ENCODE results near the gene PAQR6. TPM values are rescaled to one million over a fixed set of nuclear protein-coding genes. Genes with fewer than 3 reads are reported as not detected.
A peak's percentile ranks its signal among the peaks of the same experiment; 100 is the strongest.

PAQR6 gene
- total RNA-seq, 1 donor from 2014 or later: 5.0 TPM

DNA sequence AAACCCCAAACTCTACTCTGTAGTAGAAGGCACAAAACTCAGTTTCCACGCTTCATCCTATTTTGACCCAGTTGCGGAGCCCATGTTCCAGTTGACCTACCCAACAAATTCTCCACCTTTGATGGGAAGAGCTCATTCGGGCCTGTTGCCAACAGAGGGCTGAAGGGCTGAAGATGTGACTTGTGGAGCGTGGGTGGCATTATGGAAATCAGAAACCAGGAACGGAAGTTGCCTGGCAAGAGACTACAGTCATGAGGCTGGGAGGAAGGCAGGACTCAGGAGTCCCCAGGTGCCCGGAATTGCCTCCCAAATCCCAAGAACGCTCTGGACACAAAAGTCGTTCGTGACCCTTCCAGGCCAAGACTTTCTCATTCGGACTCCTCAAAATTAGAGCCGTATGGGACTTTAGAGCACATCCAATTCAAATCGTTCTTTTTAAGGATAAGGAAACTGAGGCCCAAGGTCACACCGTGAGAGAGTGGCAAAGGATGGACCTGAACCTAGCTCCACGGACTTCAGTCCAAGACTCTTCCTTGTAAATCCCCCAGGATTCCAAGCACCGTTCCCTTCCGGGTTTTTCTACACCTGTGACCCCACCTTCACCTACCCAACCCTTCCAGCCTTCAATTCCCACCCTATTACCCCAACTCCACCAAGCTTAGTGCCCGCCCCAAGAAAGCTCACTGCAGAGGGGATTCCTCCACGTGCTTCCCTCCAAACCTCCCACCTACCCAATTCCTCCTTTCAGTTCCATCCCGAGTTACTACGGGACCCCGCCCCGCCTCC lies 34.0 kb upstream of the PAQR6 start:
- Mint-ChIP-seq H3K27me3 (ENCODE audit: insufficient read depth) (peaks cover 1% of the 10 kb centered on the region), H3K36me3 (ENCODE audit: low read depth) (peaks cover 24% of the 10 kb centered on the region), H3K9me3 (no peaks in the 10 kb centered on the region), H3K4me1 (ENCODE audit: low read depth) (peaks cover 44% of the 10 kb centered on the region), H3K4me3 (peak overlapping the region; percentile 91), H3K27ac (peak overlapping the region; percentile 93)
- intact Hi-C loops (cut with micrococcal nuclease): loop anchor here (1.0 to 5.0 kb wide), 14 partner anchors 13 to 1145 kb away; partner anchors contain the start of genes CCT3, GLMP, IQGAP3 and KHDC4
- DNase-seq (ENCODE audit: low spot score): no peak

DNA sequence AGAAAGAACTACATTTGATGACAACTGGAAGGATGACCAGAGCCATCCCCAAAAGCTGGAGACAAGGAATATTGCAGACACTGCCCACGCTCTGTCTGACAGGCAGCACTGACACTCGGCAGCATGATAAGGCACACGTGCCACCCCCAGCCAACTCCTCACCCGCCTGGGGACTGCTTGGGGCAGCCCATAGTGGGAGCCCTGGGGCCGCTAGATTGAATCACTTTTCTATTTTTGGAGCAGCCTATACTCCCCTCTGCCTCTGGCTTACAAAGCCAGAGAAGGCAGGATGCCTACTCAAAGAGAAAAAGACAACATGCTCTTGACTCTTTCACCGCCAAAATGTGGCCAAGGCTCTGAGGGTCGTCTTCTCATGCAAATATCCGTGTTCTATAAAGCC lies 33.4 kb upstream of the PAQR6 start:
- intact Hi-C loops (cut with micrococcal nuclease): loop anchor here (5.0 kb wide), 3 partner anchors 166 to 1144 kb away; partner anchors contain the start of genes IQGAP3 and SLC50A1
- Mint-ChIP-seq H3K4me1 (ENCODE audit: low read depth) (peaks cover 44% of the 10 kb centered on the region), H3K27ac (peak overlapping the region; percentile 93), H3K4me3 (peak overlapping the region; percentile 91), H3K9me3 (no peaks in the 10 kb centered on the region), H3K27me3 (ENCODE audit: insufficient read depth) (peaks cover 1% of the 10 kb centered on the region), H3K36me3 (ENCODE audit: low read depth) (peaks cover 26% of the 10 kb centered on the region)
- no peak for DNase-seq (ENCODE audit: low spot score)

DNA sequence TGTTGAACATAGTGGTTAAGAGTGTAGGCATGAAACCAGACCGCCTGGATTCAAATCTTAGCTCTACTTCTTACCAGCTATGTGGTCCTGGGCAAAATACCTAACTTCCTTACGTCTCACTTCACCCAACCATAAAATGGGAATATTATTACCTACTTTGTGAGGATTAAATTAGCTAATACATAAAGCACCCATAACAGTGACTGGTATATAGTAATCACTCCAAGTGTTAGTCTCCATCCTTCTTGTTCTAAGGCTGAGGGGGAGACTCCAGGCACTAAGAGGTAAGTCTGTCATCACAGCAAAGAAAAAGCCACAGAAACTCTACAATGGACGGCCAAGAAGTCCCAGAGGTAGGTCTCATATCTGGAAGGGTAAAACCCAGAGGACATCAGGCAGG lies 32.0 kb upstream of the PAQR6 start:
- H3K27ac Mint-ChIP-seq: peak overlapping the region; percentile 50
- H3K36me3 Mint-ChIP-seq (ENCODE audit: low read depth): peaks cover 29% of the 10 kb centered on the region
- H3K4me3 Mint-ChIP-seq: peak overlapping the region; percentile 17
- H3K9me3 Mint-ChIP-seq: no peaks in the 10 kb centered on the region
- peaks cover 42% of the 10 kb centered on the region for H3K4me1 Mint-ChIP-seq (ENCODE audit: low read depth)
- H3K27me3 Mint-ChIP-seq (ENCODE audit: insufficient read depth): peaks cover 1% of the 10 kb centered on the region
- DNase-seq (ENCODE audit: low spot score): no peak
- intact Hi-C loops (cut with micrococcal nuclease): loop anchor here (5.0 kb wide), 3 partner anchors 167 to 1143 kb away; partner anchors contain the start of genes IQGAP3 and SLC50A1

DNA sequence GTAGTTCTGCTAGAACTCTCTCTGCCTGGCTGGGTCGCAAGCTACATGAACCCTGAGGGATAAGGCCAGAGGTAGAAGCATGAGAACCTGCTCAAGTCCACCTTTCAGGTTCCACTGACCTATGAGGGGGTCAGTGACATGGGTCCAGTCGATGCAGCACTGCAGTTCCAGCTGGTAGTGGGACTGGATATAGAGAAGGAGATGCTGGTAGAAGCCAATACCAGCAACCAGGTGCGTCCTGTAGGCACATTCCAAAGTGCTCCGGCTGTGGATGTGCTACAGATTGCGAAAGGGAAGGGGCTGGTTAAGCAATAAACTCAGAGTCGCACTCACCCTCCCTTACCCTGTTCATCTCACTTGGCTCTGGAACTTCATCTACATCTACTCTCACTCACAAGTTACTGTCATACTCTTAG lies 29.1 kb upstream of the PAQR6 start:
- no peak overlapping the region for H3K27ac Mint-ChIP-seq
- peaks cover 21% of the 10 kb centered on the region for H3K4me1 Mint-ChIP-seq (ENCODE audit: low read depth)
- H3K9me3 Mint-ChIP-seq: no peaks in the 10 kb centered on the region
- no peak for DNase-seq (ENCODE audit: low spot score)
- H3K36me3 Mint-ChIP-seq (ENCODE audit: low read depth): peaks cover 50% of the 10 kb centered on the region
- no peak overlapping the region for H3K4me3 Mint-ChIP-seq
- intact Hi-C loops (cut with micrococcal nuclease): no loop called here
- H3K27me3 Mint-ChIP-seq (ENCODE audit: insufficient read depth): peaks cover 1% of the 10 kb centered on the region

DNA sequence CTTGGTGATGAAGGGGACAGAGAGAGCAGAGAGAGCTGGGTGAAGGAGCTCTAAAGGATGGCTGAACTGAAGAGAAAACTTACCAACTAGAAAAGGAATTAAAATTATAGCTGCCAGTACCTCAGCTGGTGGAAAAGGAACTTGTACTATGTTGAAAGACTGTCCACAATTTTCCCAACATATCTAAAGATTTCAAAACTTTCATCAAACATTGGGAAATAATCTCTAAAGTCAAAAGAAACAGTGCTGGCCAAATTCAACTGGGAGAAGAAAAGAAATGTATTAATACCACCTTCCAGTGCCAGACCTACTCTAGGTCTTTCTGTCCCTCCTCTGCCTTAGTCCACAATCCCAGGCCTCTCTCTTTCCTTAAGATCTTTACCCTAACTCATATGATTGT lies 28.7 kb upstream of the PAQR6 start:
- peaks cover 18% of the 10 kb centered on the region for H3K4me1 Mint-ChIP-seq (ENCODE audit: low read depth)
- no peak for DNase-seq (ENCODE audit: low spot score)
- peaks cover 53% of the 10 kb centered on the region for H3K36me3 Mint-ChIP-seq (ENCODE audit: low read depth)
- no peaks in the 10 kb centered on the region for H3K9me3 Mint-ChIP-seq
- H3K27me3 Mint-ChIP-seq (ENCODE audit: insufficient read depth): peaks cover 1% of the 10 kb centered on the region
- intact Hi-C loops (cut with micrococcal nuclease): no loop called here
- no peak overlapping the region for H3K4me3 Mint-ChIP-seq
- no peak overlapping the region for H3K27ac Mint-ChIP-seq

DNA sequence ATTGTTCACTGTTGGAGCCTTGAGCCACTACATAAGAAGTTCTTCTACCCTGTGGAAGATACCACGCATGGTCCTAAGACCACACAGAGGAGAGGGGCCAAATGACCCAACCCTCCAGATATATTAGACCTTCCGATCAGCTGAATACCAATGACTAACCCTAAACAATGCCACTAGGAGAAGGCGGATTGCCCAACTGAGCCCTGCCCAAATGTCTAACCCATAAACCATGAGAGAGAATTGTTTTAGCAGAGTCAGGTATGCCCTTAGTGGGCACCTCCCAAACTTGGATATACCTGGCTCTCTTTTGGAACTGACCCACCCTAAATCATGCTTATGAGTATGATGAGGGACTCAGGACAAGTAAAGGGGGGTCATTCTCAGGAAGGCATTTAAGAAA lies 22.5 kb upstream of the PAQR6 start:
- intact Hi-C loops (cut with micrococcal nuclease): no loop called here
- H3K27ac Mint-ChIP-seq: no peak overlapping the region
- H3K4me3 Mint-ChIP-seq: no peak overlapping the region
- no peaks in the 10 kb centered on the region for H3K9me3 Mint-ChIP-seq
- DNase-seq (ENCODE audit: low spot score): no peak
- H3K27me3 Mint-ChIP-seq (ENCODE audit: insufficient read depth): no peaks in the 10 kb centered on the region
- no peaks in the 10 kb centered on the region for H3K4me1 Mint-ChIP-seq (ENCODE audit: low read depth)
- H3K36me3 Mint-ChIP-seq (ENCODE audit: low read depth): peaks cover 59% of the 10 kb centered on the region

DNA sequence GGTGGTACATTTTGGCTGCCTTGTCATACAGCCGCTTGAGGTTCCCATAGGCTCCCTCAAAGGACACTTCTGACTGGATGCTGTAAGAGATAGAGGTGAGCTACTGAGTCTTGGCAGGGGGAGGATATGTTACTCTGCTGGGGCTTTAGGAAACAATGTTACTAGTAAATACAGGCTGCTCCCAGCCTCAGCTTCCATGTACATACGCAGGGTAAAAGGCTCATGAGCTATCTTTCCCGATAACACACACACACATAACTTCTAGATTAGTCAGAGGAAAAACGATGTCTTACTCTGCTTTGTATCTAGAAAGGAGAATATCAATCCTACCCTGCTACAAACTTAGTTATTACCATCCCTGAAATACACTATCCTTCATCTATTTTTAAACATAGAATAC lies 20.5 kb upstream of the PAQR6 start:
- H3K27ac Mint-ChIP-seq: no peak overlapping the region
- intact Hi-C loops (cut with micrococcal nuclease): no loop called here
- DNase-seq (ENCODE audit: low spot score): no peak
- H3K9me3 Mint-ChIP-seq: no peaks in the 10 kb centered on the region
- H3K4me3 Mint-ChIP-seq: no peak overlapping the region
- no peaks in the 10 kb centered on the region for H3K27me3 Mint-ChIP-seq (ENCODE audit: insufficient read depth)
- peaks cover 59% of the 10 kb centered on the region for H3K36me3 Mint-ChIP-seq (ENCODE audit: low read depth)
- no peaks in the 10 kb centered on the region for H3K4me1 Mint-ChIP-seq (ENCODE audit: low read depth)

DNA sequence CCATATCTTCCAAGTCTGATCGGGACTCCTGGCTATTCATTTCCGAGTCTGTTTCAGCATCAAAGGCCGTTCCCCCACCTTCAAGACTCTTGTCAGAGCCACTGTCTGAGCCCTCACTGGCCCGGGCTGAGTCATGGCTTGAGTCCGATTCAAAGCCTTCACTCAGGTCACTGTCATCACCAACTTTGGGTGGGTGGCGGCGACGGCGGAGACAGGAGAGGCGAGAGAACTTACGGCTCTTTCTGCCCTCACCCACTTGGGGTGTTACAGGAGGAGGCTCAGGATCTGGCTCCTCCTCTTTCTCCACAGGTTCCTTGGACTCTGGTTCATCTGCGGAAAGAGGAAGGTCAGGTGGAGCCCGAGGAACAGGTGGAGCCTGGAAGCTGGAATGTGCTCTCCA lies 18.2 kb upstream of the PAQR6 start:
- Mint-ChIP-seq H3K4me1 (ENCODE audit: low read depth) (no peaks in the 10 kb centered on the region), H3K9me3 (no peaks in the 10 kb centered on the region), H3K27me3 (ENCODE audit: insufficient read depth) (no peaks in the 10 kb centered on the region), H3K27ac (no peak overlapping the region), H3K4me3 (no peak overlapping the region), H3K36me3 (ENCODE audit: low read depth) (peaks cover 58% of the 10 kb centered on the region)
- no peak for DNase-seq (ENCODE audit: low spot score)
- intact Hi-C loops (cut with micrococcal nuclease): no loop called here

DNA sequence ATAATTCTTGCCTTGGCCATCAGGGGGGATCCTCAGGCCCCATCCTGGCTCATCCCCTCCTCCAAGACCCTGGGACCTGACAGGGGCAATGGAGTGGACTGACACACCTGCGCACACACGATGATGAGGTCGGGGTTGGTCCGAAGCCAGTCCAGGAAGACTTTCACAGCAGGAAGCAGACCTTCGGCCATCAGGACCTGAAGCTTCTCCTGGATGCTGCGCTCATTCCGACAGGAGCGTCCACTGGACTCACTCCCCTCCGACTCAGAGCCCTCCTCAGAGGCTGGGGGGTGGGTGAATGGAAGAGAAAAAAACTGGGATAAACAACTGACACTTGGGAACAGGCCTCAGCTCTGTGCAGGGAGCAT lies 15.4 kb upstream of the PAQR6 start:
- DNase-seq (ENCODE audit: low spot score): no peak
- Mint-ChIP-seq H3K4me1 (ENCODE audit: low read depth) (no peaks in the 10 kb centered on the region), H3K27me3 (ENCODE audit: insufficient read depth) (no peaks in the 10 kb centered on the region), H3K36me3 (ENCODE audit: low read depth) (peaks cover 69% of the 10 kb centered on the region), H3K4me3 (no peak overlapping the region), H3K27ac (no peak overlapping the region), H3K9me3 (no peaks in the 10 kb centered on the region)
- intact Hi-C loops (cut with micrococcal nuclease): no loop called here

DNA sequence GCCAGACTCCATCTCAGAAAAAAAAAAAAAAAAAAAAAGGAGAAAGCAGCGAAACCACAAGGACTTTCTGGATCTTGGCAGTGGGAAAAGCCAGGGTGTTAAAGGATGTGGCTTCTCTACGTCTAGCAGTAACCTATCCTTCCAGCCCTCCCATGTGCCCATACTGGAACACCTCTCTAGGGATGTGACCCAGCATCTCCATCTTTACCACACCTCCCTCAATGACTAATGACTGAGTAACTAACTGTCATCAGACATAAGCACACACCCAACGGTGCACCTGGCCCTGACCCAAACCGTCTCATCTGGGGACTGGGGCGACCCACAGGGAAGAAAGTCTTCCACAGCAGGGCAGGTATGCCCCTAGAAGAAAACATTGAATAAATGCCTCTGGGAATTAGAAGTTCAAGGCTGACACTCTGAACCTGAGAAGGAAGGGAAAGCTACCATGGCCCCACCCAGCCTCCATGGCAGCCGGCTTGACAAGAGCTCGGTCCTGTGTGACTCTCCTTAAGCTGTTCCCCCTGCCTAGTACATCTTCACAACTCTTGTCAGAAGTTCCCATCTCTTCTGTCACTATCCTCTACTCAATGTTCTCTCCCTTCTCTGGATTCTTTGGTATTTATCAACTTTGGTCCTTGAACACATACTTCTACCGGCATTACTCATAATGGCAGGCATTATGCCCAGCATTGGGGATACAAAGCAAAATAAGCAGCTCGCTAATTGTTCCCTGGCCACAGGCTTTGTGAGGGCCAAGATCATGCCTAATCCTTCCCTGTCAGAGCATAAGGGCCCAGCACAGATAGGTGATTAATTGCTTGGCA lies 14.8 kb upstream of the PAQR6 start:
- H3K4me1 Mint-ChIP-seq (ENCODE audit: low read depth): peaks cover 6% of the 10 kb centered on the region
- no peak overlapping the region for H3K27ac Mint-ChIP-seq
- peaks cover 70% of the 10 kb centered on the region for H3K36me3 Mint-ChIP-seq (ENCODE audit: low read depth)
- intact Hi-C loops (cut with micrococcal nuclease): no loop called here
- no peak for DNase-seq (ENCODE audit: low spot score)
- no peaks in the 10 kb centered on the region for H3K9me3 Mint-ChIP-seq
- no peak overlapping the region for H3K4me3 Mint-ChIP-seq
- no peaks in the 10 kb centered on the region for H3K27me3 Mint-ChIP-seq (ENCODE audit: insufficient read depth)

DNA sequence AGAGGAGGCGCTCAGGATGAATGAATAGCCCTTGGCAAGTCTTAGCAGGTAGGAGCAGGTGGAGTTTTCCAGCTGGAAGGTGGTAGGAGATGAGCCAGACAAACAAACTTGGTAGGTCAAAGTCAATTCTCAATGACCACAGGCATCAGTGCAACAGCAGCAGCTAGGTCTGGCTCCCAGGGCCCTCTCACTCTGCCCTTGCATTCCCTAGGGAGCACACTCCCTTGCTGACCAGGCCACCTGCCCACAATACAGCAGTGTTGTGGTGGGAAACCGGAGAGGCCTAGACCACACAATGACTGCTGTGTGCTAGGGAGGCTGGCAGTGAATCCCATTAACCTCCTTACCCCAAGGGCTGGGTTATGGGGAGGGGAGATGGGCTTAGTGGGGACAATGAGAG lies 13.0 kb upstream of the PAQR6 start:
- no peaks in the 10 kb centered on the region for H3K9me3 Mint-ChIP-seq
- H3K4me1 Mint-ChIP-seq (ENCODE audit: low read depth): peaks cover 13% of the 10 kb centered on the region
- H3K4me3 Mint-ChIP-seq: no peak overlapping the region
- H3K27me3 Mint-ChIP-seq (ENCODE audit: insufficient read depth): no peaks in the 10 kb centered on the region
- intact Hi-C loops (cut with micrococcal nuclease): no loop called here
- no peak for DNase-seq (ENCODE audit: low spot score)
- peaks cover 67% of the 10 kb centered on the region for H3K36me3 Mint-ChIP-seq (ENCODE audit: low read depth)
- no peak overlapping the region for H3K27ac Mint-ChIP-seq

DNA sequence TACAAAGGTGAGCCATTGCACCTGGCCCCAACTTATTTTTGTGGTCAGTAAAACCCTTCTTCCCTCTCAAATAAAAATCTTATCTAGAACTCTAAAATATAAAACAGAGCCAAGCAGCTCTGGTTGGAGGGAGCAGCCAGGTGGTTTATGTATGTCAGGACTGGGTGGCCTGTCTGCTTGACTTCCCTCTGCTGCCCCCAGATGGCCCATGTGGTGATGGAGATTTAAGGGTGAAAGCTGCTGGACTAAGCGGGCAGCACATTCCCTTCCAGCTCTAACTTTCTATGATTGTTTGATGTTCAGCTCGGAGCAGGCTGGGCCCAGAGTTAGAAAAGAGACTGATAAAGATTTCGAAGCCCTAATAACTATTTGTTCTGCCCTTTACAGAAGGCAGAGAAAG lies 11.9 kb upstream of the PAQR6 start:
- no peak overlapping the region for H3K27ac Mint-ChIP-seq
- no peak for DNase-seq (ENCODE audit: low spot score)
- H3K9me3 Mint-ChIP-seq: no peaks in the 10 kb centered on the region
- no peak overlapping the region for H3K4me3 Mint-ChIP-seq
- H3K4me1 Mint-ChIP-seq (ENCODE audit: low read depth): peaks cover 13% of the 10 kb centered on the region
- intact Hi-C loops (cut with micrococcal nuclease): no loop called here
- H3K27me3 Mint-ChIP-seq (ENCODE audit: insufficient read depth): no peaks in the 10 kb centered on the region
- peaks cover 62% of the 10 kb centered on the region for H3K36me3 Mint-ChIP-seq (ENCODE audit: low read depth)

DNA sequence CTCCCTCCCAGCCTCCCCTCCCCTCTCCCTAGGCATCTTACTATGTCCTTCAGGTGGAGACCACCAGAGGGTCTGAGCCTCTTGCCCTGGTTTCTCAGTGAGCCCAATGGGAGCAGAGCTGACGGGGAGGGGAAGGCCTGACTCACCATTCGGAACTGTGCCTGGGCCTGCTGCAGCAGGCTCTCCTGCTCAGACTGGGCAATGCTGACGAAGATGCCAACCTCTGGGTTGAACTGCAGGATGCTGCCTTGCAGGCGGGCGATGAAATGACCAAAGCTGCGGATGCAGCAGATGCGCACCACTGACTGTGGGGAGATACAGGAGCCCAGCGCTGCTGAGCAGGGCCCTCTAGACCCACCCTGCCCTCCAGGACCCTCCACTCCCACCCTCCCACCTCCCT lies 11.0 kb upstream of the PAQR6 start:
- Mint-ChIP-seq H3K27me3 (ENCODE audit: insufficient read depth) (no peaks in the 10 kb centered on the region), H3K36me3 (ENCODE audit: low read depth) (peaks cover 61% of the 10 kb centered on the region), H3K4me3 (no peak overlapping the region), H3K9me3 (no peaks in the 10 kb centered on the region), H3K4me1 (ENCODE audit: low read depth) (peaks cover 13% of the 10 kb centered on the region), H3K27ac (no peak overlapping the region)
- intact Hi-C loops (cut with micrococcal nuclease): no loop called here
- DNase-seq (ENCODE audit: low spot score): no peak

Data from activated T-helper 1 cell treated with anti-CD3 and anti-CD28 coated beads, Interleukin-12 subunit alpha, Interleukin-12 subunit beta, Interleukin-2, Interleukin-4 antibody, amounts not matched to agents 30 ng/mL and 10 ng/mL and 1 ng/mL, durations not matched to agents 14 hours and 24 hours and 36 hours (primary cell).